ENCODE data around the gene ZNF107.

- TF ChIP-seq POLR2A (IDR thresholded peaks at IDR 0.05; ENCODE audit: low read depth, low read length) (no peak), TAF1 (IDR thresholded peaks at IDR 0.05; ENCODE audit: borderline replicate concordance, low read depth, low read length) (no peak), POLR2AphosphoS5 (IDR thresholded peaks at IDR 0.05; ENCODE audit: low read depth, low read length) (no peak)
Observed at GRCh38 chr7:64625114-64626082, 40.5 kb upstream of the ZNF107 start.

Data from GM12892 (cell line).